Pulmonary artery endothelial cell (primary cell): ENCODE results near the gene TEX29. TPM values are rescaled to one million over a fixed set of nuclear protein-coding genes. Genes with fewer than 3 reads are reported as not detected.

Experiments
- DNase-seq: peaks from one replicate; pipeline ENCODE4 v3.0.0-alpha.2; 2011; ENCODE audit warnings: low read depth, low spot score
- total RNA-seq: library from RNA; depleted of rRNA; stranded (reverse); fragments of >200 nt; gene quantifications from 2 replicates; pipeline ENCODE4 v1.2.3, GENCODE V29; 2014

The TEX29 gene
- total RNA-seq, 1 donor from 2014 or later, result not detected

DNA sequence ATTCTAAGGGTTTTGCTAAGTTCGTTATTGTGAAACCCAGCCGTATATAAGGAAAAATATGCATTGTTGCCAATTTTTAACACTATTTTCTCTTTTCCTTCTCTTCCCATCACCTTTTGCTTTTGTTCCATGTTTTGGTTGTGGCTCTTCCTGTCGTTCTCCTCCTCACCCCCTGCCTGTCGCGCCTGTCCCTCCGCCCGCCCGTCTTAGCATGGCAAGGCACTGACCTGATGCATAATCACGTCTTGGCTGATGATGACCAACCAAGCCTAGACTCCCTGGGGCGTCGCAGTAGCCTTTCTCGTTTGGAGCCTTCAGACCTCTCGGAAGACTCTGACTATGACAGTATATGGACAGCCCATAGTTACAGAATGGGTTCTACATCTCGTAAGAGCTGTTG lies 28.5 kb upstream of the TEX29 start:
- no peak for DNase-seq

DNA sequence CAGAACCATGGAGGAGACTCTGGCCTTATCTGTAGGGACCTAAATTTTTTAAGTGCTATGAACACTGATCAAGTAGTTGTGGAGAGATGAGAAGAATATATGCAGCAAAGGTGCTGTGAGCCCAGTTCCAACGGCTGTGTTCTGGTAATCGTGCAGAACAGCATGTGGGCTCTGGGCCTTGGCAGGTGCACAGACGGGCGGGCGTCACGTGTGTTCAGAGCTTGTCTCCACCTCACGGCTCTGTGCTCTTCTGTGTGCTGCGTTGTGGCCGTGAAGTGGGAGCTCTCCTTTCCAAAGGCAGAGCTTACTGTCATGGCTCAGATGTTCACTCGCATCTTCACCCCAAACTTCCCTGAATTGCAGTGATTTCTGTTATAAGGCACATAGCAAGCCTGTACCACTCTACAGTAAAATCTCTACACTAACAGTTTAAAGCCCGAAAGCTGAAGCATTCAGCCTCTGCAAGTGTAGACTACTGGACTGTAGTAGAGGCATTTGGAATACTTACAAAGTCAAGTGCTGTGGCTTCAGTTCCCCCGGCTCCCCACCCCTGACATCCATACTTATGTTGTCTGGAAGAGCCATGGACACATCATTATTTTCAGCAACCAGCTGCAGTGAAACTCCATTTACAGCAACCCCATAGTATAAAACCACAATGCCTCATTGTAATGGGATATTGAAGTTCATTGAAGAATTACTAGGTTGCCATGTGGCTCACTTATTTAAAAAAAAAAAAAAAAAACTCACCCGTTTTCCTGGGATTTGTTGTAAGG lies 27.5 kb upstream of the TEX29 start:
- DNase-seq, result no peak

DNA sequence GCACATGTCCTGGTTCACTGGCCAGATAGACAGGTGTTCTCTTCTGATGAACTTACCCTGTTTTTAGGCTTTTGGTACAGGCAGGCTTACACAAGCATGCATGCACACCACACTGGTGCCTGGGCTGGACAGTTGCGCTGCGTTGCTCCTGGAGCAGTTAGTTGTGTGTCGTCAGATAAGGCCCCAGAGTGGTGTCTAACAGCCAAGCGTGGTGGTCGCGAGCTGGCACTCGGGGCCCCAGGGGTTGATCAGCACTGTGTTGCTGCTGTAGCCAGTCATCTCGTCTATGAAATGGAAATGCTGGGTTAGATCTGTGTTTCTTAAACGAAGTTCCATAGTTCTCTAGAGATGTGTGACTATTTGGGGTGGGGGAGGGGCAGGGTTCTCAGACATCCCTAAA lies 24.6 kb upstream of the TEX29 start:
- DNase-seq, result no peak

DNA sequence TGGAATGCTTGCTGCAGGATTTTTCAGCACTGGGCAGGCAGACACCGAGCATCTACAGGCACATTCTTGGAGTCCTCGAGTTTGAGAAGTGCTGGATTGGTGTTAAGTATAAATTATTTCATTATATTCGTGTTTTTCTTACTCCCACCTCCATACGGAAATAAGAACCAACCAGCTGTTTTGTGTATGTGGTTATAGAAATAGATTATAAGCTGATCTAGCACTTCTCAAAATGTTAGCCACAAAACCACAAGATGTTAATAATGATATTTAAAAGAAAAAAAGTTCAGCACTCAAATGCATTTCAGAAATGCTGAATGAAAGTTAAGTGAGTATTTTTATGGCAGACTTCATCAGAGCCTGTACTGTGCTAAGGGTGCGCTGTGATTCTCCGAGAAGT lies 24.0 kb upstream of the TEX29 start:
- DNase-seq, result no peak

DNA sequence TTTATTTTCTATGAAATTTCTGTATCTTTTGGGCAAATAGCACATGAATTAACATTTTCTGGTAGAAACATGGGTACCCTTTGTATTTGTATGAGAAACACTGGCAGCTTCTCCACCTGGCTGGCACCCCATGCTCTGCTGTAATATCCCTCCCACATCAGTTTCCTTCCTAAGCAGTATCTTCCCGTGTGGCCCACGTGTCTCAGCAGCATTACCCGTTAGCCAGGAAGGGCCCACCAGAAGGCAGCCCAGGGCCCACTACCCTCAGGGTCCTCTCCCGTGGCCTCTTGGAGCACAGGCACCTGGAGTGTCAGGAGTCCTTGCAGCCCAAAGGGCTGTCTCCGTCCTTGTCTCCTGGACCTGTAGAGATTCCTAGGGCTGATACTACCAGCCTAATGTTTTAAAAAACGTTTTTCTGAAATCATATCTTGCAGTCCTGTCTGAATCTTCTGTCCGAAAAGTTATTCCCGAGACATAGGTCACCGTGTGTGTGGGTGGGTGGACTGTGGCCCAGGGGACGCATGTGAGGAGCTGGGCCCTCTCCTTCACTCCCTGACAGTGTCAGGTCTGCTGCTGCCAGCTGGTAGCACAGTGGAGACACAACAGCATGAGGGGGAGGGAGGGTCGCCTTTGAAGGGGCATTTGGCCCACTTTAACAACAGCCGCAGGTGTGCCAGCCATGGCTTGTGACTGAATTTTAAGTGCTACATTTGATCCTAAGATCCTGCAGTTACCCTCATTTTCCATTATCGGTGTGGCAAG lies 22.0 kb upstream of the TEX29 start:
- DNase-seq, result no peak

DNA sequence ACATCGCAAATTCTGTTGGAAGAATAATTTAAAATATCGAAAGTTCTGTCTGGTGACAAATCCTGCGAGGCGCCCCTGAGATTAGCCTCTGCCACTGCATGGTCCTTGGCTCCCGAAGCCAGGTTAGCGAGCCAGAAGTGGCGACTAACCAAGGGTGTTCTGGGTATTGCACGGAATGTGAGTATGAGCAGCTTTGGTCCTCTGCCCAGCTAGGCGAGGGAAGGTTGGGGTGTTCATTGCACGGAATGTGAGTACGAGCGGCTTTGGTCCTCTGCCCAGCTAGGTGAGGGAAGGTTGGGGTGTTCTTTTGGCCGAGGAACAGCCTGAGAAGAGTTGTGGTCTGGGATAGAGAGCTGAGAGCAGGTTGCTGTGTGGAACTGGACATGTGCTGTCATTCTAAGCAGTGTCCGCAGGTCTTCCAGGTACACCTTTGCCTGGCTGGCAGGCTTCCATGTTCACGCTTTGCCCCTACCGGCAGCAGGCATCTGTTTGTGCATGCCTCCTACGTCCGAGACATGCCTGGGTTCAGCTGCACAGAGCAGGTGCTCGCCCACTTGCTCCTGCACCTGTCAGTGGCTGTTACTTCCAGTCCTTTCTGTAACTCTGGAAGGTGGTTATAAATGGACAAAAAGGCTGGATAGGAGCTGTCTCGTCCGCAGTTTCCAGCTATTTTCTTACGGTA lies 18.3 kb upstream of the TEX29 start:
- DNase-seq, result no peak

DNA sequence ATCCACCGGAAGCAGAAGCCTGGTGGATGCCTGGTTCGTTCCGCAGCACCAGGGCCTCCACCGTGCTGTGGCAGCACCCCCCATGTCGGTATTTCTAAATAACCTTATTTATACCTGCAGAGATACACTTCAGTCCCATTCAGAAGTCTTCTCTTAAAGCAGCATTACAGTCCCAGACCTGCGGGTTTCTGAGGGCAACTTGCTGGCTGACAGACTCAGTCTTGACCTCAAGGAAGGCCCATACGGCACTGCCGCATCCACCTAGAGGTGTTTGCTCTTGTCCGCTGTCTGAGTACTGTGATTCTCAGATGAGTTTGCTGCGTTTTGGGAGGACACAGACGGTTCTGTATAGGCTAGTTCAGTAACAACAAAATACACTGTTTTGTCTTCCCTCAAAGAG lies 16.9 kb upstream of the TEX29 start:
- no peak for DNase-seq

DNA sequence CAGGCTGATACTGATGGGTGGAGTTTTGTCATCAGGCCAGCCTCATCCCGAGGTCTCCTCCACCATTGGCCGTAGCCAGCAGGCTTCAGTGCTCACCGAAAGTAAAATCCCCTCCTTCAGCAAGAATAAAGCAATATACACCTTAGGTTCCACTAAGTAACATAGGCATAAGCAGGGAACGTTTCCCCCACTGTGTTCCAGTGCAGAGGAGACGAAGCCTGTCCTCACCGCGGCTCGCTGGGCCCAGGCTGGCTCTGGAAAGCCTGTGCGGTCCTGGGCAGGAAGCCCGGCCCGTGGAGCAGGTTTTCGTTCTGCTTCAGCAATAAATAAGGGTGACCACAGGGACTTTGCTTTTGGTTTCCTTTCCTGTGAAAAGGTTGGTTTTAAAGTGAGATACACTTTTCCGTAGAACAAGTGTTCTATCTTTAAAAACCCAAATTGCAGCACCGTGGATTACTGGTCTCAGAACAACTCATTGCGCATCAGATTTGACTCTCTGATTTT lies 16.3 kb upstream of the TEX29 start:
- no peak for DNase-seq

DNA sequence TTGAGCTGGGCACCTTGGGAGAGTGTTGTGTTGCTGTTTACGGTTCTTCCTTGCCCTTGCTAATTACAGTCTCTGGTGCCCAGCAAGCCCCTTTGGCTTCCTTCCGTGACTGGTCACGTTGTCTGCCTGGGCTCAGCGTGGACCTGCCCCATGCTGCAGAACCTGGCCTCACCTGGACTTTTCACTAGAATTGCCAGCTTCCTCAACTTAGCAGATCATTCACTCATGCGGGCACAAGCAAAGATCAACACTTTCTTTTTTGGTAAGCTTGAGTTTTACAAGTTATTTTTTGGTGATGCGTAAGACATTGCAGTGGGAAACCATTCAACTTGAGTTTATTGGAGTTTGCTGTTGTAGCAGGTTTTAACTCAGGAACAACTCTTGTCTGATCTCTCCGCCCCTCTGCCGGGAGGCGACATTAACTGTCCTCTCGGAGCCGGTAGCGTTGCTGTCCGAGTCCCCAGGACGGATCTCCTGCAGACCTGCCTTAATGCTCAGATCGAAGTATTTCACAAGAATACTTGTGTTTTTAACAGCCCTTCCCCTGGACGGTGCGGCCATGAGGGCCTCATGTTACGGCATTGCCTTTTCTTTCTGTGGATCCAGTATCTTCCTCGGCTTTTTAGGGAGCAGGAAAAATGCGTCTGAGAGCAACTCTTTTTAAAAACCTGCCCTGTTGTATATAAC lies 15.7 kb upstream of the TEX29 start:
- DNase-seq, result no peak

DNA sequence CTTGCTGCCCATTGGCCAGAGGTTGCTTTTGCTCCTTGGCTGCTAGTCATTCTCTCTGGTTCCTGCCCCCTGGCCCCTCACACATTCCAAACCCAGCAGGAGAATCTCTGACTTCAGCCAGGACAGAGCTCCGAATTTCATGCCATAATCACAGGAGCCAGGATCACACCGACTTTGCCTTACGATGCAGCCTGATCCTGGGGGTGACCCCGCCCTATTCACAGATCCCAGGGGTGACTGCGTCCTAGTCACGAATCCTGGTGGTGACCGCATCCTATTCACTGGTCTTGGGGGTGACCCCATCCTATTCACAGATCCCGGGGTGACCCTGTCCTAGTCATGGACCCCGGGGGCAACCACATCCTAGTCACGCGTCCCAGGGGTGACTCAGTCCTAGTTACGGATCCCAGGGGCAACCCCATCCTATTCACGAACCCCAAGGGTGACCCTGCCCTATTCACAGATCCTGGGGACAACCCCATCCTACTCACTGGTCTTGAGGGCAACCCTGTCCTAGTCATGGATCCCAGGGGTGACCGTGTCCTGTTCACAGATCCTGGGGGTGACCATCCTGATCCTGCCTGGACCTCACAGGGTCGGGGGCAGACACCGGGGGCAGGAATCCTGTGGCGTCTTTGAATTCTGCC lies 7.4 kb upstream of the TEX29 start:
- no peak for DNase-seq

DNA sequence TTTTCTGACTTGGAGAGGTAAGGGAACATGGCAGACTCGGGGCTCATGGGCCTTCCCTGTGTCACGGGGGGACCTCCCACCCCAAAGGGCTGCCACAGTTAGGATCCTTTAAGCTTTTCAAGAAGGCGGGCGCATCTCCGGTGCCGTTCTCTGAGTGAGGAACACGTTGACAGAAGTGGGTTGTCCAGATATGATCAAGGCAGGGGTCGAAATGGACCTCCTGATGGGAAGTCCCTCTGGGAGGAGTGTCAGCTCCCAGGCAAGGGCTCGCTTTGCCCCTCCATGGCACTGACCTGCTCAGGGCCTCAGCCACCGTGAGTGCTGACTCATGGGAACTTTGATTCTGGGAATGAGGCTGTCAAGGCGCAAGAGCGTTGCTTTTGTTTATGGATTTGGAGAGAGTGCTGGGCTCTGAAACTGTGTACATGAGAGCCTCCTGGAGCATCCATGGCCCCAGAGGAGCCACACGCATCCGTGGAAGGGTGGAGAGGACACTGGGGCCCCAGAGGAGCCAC lies 6.5 kb upstream of the TEX29 start:
- DNase-seq, result no peak

DNA sequence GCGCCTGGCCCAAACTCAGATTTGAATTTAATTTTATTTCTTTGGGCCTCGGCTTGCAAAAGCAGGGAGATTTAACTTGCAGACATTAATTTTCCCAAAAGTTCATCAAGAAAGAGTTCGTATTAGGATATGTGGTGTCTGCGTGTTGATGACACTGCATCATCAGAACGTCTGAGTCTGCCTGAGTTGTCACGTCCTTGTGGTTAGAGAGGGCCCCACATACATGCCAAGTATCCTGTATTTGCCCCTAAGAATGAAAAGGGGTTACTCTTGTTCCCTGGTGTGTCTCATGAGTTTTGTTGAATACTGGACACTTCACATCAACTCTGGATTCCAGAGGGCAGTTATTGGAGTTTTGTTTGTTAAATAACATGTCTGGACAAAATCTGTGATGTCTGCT lies 5.6 kb upstream of the TEX29 start:
- DNase-seq, result no peak

DNA sequence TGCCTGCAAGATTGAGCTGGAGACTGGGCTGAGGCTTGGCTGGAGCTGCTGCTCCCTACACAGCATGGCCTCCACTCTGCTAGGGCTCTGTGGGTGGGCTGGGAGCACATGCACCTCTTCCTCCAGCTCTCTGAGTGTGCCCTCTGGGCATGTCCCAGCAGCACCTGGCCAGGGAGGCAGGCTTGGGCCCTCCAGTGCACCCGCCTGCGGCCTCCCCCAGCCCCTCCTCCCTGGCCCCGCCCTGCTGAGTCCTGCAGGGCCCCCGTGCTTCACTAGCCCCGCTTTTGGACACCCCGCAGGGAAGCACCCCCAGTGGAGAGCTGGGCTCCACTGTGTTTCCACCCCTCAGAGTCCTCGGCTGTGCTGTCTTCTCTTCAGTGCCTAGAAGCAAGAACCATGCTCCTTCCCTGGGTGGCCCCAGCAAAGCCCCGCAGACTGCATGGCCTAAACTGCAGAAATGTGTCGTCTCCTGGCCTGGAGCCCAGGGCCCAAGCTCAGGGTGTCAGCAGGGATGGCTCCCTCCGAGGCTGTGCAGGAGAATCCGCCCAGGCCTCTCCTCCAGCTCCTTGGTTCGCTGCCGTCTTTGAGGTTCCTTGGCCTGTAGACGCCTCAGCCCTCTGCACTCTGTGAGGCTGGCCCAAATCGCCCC lies 5.0 kb upstream of the TEX29 start:
- DNase-seq, result no peak

DNA sequence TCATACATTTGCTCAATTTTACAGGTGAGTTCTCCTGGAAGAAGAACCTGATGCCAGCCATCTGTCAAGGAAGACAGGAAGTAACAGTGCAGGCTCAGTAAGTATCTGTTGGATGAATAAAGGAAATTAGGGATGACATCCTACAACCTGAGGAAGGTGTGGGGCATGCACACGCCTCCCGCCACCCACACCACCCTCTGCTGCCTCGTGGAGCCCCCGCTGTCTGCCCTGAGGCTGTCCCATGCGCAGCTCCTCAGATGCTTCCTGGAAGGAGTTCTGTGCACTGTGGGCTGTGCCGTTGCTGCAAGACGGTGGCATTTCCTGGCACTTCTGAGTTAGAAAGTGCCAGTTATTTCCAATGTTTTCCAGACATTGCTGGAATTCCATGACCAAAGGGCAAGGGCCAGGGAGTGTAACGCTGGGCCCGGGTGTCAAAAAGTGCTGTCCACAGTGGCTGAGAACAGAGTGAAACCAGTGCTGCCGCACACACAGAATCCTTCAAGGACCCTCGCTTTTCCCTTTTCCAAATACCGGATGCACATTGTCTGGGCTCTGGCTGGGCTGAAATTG lies 4.2 kb upstream of the TEX29 start:
- DNase-seq, result no peak

DNA sequence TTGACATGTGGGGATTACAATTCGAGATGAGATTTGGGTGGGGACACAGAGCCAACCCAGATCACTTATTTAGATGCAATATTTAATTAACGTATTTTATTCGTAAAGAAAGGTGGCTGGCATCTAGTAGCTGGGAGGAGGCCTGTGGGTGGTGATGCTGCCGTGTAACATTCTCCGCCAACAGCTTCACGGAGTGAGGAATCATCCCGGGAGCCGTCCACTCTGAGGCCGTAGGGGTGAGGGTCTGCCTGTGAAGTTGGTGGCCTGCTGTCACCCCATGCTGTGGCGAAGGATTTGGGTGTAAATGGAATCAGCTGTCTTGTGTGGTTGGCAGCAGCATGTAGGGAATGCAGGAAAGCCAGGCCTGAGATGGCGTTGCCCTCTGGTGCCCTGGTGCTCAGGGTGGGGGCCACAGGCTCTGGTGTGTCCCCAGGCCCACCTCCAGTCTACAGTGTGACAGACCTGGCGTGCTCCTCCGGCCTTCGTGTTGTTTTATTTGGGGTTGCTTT lies 3.3 kb upstream of the TEX29 start:
- DNase-seq, result no peak

DNA sequence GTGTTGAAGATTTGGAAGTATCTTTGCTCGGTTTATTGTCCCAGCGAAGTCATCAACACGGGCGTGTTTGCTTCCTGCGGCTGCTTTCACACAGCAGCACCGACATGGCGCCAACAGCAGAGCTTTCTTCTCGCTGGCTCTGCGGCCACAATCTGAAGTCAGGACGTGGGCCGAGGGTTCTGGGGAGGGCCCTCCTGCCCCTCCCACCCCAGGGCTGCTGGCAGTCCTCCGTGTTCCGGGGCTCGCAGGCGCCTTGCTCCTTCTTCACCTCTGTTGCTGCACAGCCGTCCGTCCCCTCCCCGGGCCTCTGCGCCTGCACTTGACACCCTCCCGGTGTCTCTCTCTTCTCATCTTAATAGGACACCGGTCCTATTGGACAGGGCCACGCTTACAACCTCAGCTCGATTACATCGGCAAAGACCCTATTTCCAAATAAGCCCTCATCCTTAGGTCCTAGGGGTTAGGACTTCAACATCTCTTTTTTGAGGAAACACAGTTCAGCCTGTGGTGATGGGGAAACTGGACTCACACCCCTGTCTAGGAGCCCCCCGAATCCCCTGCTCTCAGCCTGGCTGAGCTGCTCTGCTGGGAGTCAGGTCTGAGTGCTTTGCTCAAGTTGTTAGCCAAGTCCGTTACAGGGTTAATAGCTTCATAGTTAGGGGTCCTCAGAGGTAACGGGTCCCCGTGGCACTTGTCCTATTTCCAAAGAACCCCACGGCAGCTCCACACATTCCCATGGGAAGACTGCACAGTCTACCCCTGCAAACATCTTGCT lies 2.7 kb upstream of the TEX29 start:
- DNase-seq, result no peak

DNA sequence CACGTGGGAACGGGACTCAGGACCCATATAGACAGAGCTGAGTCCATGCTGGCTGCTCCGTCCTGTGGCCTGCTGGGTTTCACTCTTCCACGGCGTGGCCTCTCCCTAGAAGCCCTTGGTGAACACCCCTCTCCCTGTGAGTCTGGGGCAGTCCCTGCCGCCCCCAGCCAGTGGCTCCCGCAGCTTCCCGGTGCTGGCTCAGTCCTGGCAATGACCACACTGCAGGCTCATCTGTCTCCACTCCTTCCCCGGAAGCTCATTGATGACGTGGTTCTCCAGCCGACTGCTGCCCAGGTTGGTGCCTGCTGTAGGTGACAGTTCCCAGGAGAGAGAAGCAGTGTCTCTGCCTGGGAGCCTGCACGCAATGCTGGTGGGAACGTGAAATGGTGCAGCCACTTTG lies 2.1 kb upstream of the TEX29 start:
- no peak for DNase-seq

DNA sequence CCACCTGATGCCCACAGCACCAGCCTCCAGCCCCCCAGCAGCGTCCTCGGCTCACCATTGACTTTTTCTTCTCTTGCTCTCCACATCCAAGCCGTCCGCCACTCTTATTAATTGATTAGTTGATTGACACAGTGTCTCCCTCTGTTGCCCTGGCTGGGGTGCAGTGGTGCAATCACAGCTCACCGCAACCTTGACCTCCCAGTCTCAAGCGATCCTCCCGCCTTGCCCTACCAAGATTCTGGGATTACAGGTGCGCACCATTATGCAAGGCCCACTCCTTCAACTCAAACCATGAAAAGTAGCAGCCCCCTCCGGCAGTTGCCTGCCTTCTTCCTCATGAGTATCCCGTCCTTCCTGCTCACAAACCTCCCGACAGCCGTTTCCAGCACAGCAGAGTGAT lies 921 bp upstream of the TEX29 start:
- no peak for DNase-seq
